ENCODE measurements around the gene AURKA.

- no peak for TF ChIP-seq POLR2AphosphoS5 (IDR thresholded peaks at IDR 0.05; ENCODE audit: low read depth, low read length)
- TF ChIP-seq TAF1 (IDR thresholded peaks at IDR 0.05; ENCODE audit: borderline replicate concordance, low read depth, low read length): no peak
Measured at GRCh38 chr20:56323206-56323605, 68.8 kb downstream of the AURKA start.
